LoVo (cell line): ENCODE results near the gene NAGPA.
"Not testable (repeated sequence)": the region's sequence is repeated elsewhere in the genome, so short reads cannot be mapped to it uniquely, and the experiment has no call there.

Source experiments
- DNase-seq: peaks from one replicate; pipeline ENCODE4 v3.0.0-alpha.2; 2016; ENCODE audit warnings: low spot score

Gene NAGPA

GRCh38 chr16:5033256-5034166 is at the start of gene NAGPA:
Gene NAGPA (minus strand): TSS chr16:5033935. CDS start chr16:5033914, 21 bp downstream.
- DNase-seq, result peak; percentile 81

GRCh38 chr16:5080996-5081395 is 47.3 kb upstream of the NAGPA start:
- DNase-seq, result not testable (repeated sequence)

- not testable (repeated sequence) for DNase-seq
Observed at GRCh38 chr16:5080461-5080860, 46.7 kb upstream of the NAGPA start.

GRCh38 chr16:5078626-5079025 is 44.9 kb upstream of the NAGPA start:
- no peak for DNase-seq

GRCh38 chr16:5077304-5077703 is 43.6 kb upstream of the NAGPA start:
- DNase-seq, result no peak

GRCh38 chr16:5075637-5076036 is 41.9 kb upstream of the NAGPA start:
- no peak for DNase-seq

- not testable (repeated sequence) for DNase-seq
Observed at GRCh38 chr16:5073771-5074170, 40.0 kb upstream of the NAGPA start.

GRCh38 chr16:5073279-5073629 is 39.5 kb upstream of the NAGPA start:
- no peak for DNase-seq

- DNase-seq, result no peak
Observed at GRCh38 chr16:5072334-5073278, 38.9 kb upstream of the NAGPA start.

GRCh38 chr16:5071681-5072333 is 38.1 kb upstream of the NAGPA start, which contains the start of gene ALG1:
Gene ALG1 (plus strand): TSS chr16:5071843. CDS start chr16:5071850, 7 bp downstream.
- DNase-seq, result peak; percentile 88

- no peak for DNase-seq
Observed at GRCh38 chr16:5071341-5071680, 37.6 kb upstream of the NAGPA start.

GRCh38 chr16:5070431-5071186 is 36.9 kb upstream of the NAGPA start:
- no peak for DNase-seq

GRCh38 chr16:5069854-5070253 is 36.1 kb upstream of the NAGPA start:
- DNase-seq, result no peak

- DNase-seq, result no peak
Observed at GRCh38 chr16:5069048-5069447, 35.3 kb upstream of the NAGPA start.

- DNase-seq, result no peak
Observed at GRCh38 chr16:5066511-5066910, 32.8 kb upstream of the NAGPA start.

- no peak for DNase-seq
Observed at GRCh38 chr16:5065813-5066212, 32.1 kb upstream of the NAGPA start, which contains the start of gene C16orf89. Gene C16orf89 (minus strand): TSS chr16:5065956. CDS start chr16:5065908, 48 bp downstream.

- DNase-seq, result no peak
Observed at GRCh38 chr16:5065326-5065725, 31.6 kb upstream of the NAGPA start.

GRCh38 chr16:5064915-5065314 is 31.2 kb upstream of the NAGPA start:
- no peak for DNase-seq

GRCh38 chr16:5062790-5063765 is 29.3 kb upstream of the NAGPA start:
- no peak for DNase-seq

GRCh38 chr16:5062051-5062450 is 28.3 kb upstream of the NAGPA start:
- no peak for DNase-seq
